Mesenchymal stem cell (in vitro differentiated cells and primary cell): ENCODE results near the gene VEGFC.

Source experiments
- DNase-seq: peaks from one replicate; pipeline ENCODE4 v3.0.0-alpha.2; 2013
- H2AFZ ChIP-seq: one replicate; pipeline ENCODE4 v1.6.1; 2013; ENCODE audit warnings: low read depth, mild to moderate bottlenecking, control low read depth, inconsistent platforms, low read length, moderate library complexity
- H2AK5ac ChIP-seq: 2 replicates; pipeline ENCODE4 v1.6.1; 2013; ENCODE audit warnings: low read length, moderate library complexity, mild to moderate bottlenecking, inconsistent platforms; ENCODE audit not compliant: severe bottlenecking
- H2BK120ac ChIP-seq: one replicate; pipeline ENCODE4 v1.6.1; 2013; ENCODE audit warnings: low read depth, mild to moderate bottlenecking, inconsistent platforms, low read length, moderate library complexity
- H2BK12ac ChIP-seq, 2 experiments: one replicate each; pipeline ENCODE4 v1.6.1; 2013; ENCODE audit warnings: inconsistent platforms in 2 of 2, low read length in 2 of 2, mild to moderate bottlenecking in 2 of 2, moderate library complexity in 2 of 2, control low read depth in 1 of 2
- H2BK15ac ChIP-seq: one replicate; pipeline ENCODE4 v1.6.1; 2013; ENCODE audit warnings: mild to moderate bottlenecking, low read depth, inconsistent platforms; ENCODE audit not compliant: poor library complexity, severe bottlenecking
- H2BK5ac ChIP-seq: 2 replicates; pipeline ENCODE4 v1.6.1; 2013; ENCODE audit warnings: low read depth, mild to moderate bottlenecking, low read length, control low read depth, inconsistent platforms; ENCODE audit not compliant: poor library complexity, severe bottlenecking
- H3K14ac ChIP-seq, 2 experiments: one replicate each; pipeline ENCODE4 v1.6.1; 2013; ENCODE audit warnings: inconsistent platforms in 2 of 2, low read length in 2 of 2, control low read depth in 1 of 2, mild to moderate bottlenecking in 1 of 2, moderate library complexity in 1 of 2
- H3K18ac ChIP-seq, 2 experiments: one replicate each; pipeline ENCODE4 v1.6.1; 2013; ENCODE audit warnings: inconsistent platforms in 2 of 2, low read length in 2 of 2, control low read depth in 1 of 2, low read depth in 1 of 2, mild to moderate bottlenecking in 1 of 2
- H3K23ac ChIP-seq, 2 experiments: one replicate each; pipeline ENCODE4 v1.6.1; 2013; ENCODE audit warnings: inconsistent platforms in 2 of 2, low read length in 2 of 2, mild to moderate bottlenecking in 2 of 2, moderate library complexity in 2 of 2, control low read depth in 1 of 2
- H3K27ac ChIP-seq: 2 replicates; pipeline ENCODE4 v1.5.1; 2013; ENCODE audit warnings: mild to moderate bottlenecking, moderate library complexity, low read length, control low read depth, inconsistent platforms; ENCODE audit not compliant: poor library complexity, severe bottlenecking
- H3K27me3 ChIP-seq, 2 experiments: 2 replicates each; pipeline versions ENCODE4 v1.6.1 to v1.7.0; 2013; ENCODE audit warnings: low read length in 2 of 2, mild to moderate bottlenecking in 2 of 2, moderate library complexity in 2 of 2, control low read depth in 1 of 2, inconsistent platforms in 1 of 2; ENCODE audit not compliant: control insufficient read depth in 1 of 2, insufficient read depth in 1 of 2
- H3K36me3 ChIP-seq, 2 experiments: 2 replicates each; pipeline versions ENCODE4 v1.6.1 to v1.7.0; 2013; ENCODE audit warnings: low read length in 2 of 2, control low read depth in 1 of 2, inconsistent platforms in 1 of 2, low read depth in 1 of 2, mild to moderate bottlenecking in 1 of 2; ENCODE audit not compliant: insufficient read depth in 2 of 2, control insufficient read depth in 1 of 2
- H3K4ac ChIP-seq, 2 experiments: one replicate each; pipeline ENCODE4 v1.6.1; 2013; ENCODE audit warnings: inconsistent platforms in 2 of 2, low read length in 2 of 2, mild to moderate bottlenecking in 2 of 2, moderate library complexity in 2 of 2, control low read depth in 1 of 2, low read depth in 1 of 2
- H3K4me1 ChIP-seq: 2 replicates; pipeline ENCODE4 v1.6.1; 2013; ENCODE audit warnings: low read depth, low read length, control low read depth; ENCODE audit not compliant: control insufficient read depth, insufficient read depth
- H3K4me2 ChIP-seq: 2 replicates; pipeline ENCODE4 v1.6.1; 2013; ENCODE audit warnings: low read length, mild to moderate bottlenecking, inconsistent platforms; ENCODE audit not compliant: poor library complexity, severe bottlenecking
- H3K4me3 ChIP-seq, 2 experiments: 2 replicates each; pipeline versions ENCODE4 v1.5.1 to v1.7.0; 2013; ENCODE audit warnings: low read length in 2 of 2, mild to moderate bottlenecking in 2 of 2, control low read depth in 1 of 2, low read depth in 1 of 2; ENCODE audit not compliant: insufficient read depth in 1 of 2
- H3K79me1 ChIP-seq: replicated peaks from 2 replicates; pipeline ENCODE4 v1.6.1; 2013; ENCODE audit warnings: mild to moderate bottlenecking, control low read depth, low read length, inconsistent platforms; ENCODE audit not compliant: poor library complexity, severe bottlenecking
- H3K9ac ChIP-seq: 2 replicates; pipeline ENCODE4 v1.7.0; 2013; ENCODE audit warnings: mild to moderate bottlenecking, low read length, moderate library complexity
- H3K9me3 ChIP-seq: 2 replicates; pipeline ENCODE4 v1.7.0; 2013; ENCODE audit warnings: mild to moderate bottlenecking, low read length; ENCODE audit not compliant: control insufficient read depth
- H4K8ac ChIP-seq: one replicate; pipeline ENCODE4 v1.6.1; 2013; ENCODE audit warnings: inconsistent platforms, mild to moderate bottlenecking, low read length, moderate library complexity
- H4K91ac ChIP-seq: one replicate; pipeline ENCODE4 v1.6.1; 2013; ENCODE audit warnings: mild to moderate bottlenecking, low read length, inconsistent platforms
- WGBS: methylation state at CpG from one replicate; pipeline ENCODE4 v1.1.7; 2013; ENCODE audit warnings: mixed read lengths; 5-methylcytosine and 5-hydroxymethylcytosine counted together

Gene VEGFC

DNA sequence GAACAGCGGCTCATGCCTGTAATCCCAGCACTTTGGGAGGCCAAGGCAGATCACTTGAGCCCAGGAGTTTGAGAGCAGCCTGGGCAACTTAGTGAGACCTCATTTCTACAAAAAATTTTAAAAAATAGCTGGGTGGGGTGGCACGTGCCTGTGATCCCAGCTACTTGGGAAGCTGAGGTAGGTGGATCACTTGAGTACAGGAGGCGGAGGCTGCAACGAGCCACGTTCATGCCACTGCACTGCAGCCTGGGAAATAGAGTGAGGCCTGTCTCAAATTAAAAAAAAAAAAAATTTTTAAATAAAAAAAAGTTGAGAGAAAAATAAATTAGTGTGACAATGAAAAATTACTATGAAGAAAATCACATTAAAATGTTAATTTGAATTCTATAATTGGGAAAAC, 10.5 kb downstream of the VEGFC start:
- Histone ChIP-seq H4K91ac (no peak overlapping the region), H2BK5ac (no peak overlapping the region), H3K9ac (peak overlapping the region; percentile 77), H4K8ac (no peak overlapping the region), H3K14ac (no peak overlapping the region), H3K79me1 (peaks cover 9% of the 10 kb centered on the region), H3K36me3 (no peaks in the 10 kb centered on the region), H3K18ac (no peak overlapping the region), H3K23ac (no peak overlapping the region), H2BK12ac (no peak overlapping the region), H3K27ac (no peak overlapping the region), H3K27me3 (no peaks in the 10 kb centered on the region), H3K4me1 (peaks cover 6% of the 10 kb centered on the region), H2BK120ac (peak overlapping the region; percentile 21), H3K4me3 (no peak overlapping the region), H3K4me2 (no peak overlapping the region), H3K9me3 (no peaks in the 10 kb centered on the region), H2BK15ac (no peak overlapping the region), H2AFZ (no peak overlapping the region), H3K4ac (no peak overlapping the region), H2AK5ac (no peak overlapping the region)
- DNase-seq, result no peak
- 97% methylated on average over 2 of the region's 5 CpGs for WGBS

DNA sequence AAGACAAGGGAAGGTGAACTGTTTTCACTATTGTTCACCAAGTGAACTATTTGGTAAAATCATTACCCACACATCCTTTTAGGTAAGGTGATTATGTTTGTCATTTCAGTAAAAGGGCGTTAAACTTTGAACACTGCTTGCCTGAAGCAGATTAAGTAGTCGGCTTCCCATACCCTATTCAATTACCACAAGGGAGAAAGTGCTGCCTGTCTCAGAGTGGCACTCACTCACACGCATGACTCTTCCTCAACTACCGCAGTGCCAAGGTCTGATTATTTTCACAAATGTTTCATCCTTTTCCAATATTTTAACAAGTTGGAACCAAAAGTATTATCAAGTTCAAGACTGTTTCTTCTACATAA, 11.0 kb downstream of the VEGFC start:
- H3K36me3 ChIP-seq, result no peaks in the 10 kb centered on the region
- peak overlapping the region in 1 of 2 experiments; percentile 22 for H3K4me3 ChIP-seq
- WGBS, result 83% methylated on average over 4 of the region's 4 CpGs
- no peak overlapping the region for H2BK5ac ChIP-seq
- H3K27ac ChIP-seq, result no peak overlapping the region
- H3K14ac ChIP-seq, result no peak overlapping the region
- H2AFZ ChIP-seq, result no peak overlapping the region
- H3K4me2 ChIP-seq, result no peak overlapping the region
- H3K9me3 ChIP-seq, result no peaks in the 10 kb centered on the region
- no peak overlapping the region for H3K23ac ChIP-seq
- no peak overlapping the region for H4K91ac ChIP-seq
- peak overlapping the region; percentile 77 for H3K9ac ChIP-seq
- H2AK5ac ChIP-seq, result no peak overlapping the region
- H3K27me3 ChIP-seq, result no peaks in the 10 kb centered on the region
- peaks cover 8% of the 10 kb centered on the region for H3K79me1 ChIP-seq
- H3K4ac ChIP-seq, result no peak overlapping the region
- no peak overlapping the region for H2BK120ac ChIP-seq
- peak overlapping the region in 1 of 2 experiments; percentile 34 for H3K18ac ChIP-seq
- H2BK12ac ChIP-seq, result peak overlapping the region in 1 of 2 experiments; percentile 71
- H2BK15ac ChIP-seq, result no peak overlapping the region
- H3K4me1 ChIP-seq, result peaks cover 6% of the 10 kb centered on the region
- no peak overlapping the region for H4K8ac ChIP-seq
- DNase-seq, result no peak

DNA sequence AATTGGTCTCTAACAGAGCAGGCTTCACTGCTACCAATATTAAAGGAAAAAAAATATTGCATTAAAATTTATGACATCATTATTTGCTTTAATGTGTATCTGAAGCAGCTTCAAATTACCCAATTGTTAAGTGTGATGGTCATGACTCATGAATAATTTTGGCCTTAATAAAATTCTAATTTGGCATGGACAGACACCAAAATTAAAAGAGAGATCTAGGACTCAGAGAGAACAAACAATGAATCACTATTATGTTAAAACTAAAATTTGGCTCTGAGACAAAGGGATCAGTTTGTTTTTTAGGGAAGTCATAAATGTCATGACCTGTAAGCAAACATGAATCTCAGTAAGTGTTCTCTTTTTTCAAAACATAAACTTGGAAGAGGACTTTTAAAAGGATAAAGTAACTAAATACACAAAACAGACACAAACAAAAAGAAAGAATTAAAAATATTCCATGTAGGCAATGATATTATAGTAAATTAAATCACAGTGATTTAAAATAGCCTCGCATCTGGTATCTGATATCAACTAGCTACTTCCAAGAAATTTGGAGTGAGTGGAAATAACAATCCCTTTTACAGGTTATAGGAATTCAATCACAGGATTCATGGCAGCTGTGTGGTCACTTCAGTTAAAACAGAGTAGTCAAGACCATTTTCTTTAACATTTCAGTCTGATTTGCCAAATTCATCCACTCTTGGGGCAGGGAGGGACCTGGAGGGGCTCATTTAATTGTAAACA, 11.6 kb downstream of the VEGFC start:
- Histone ChIP-seq H4K91ac (no peak overlapping the region), H2BK5ac (no peak overlapping the region), H3K18ac (no peak overlapping the region), H3K4me3 (peak overlapping the region in 1 of 2 experiments; percentile 22), H3K4ac (no peak overlapping the region), H3K14ac (no peak overlapping the region), H3K27ac (no peak overlapping the region), H3K36me3 (no peaks in the 10 kb centered on the region), H3K4me1 (peaks cover 6% of the 10 kb centered on the region), H3K27me3 (no peaks in the 10 kb centered on the region), H3K23ac (no peak overlapping the region), H2AFZ (no peak overlapping the region), H2BK12ac (no peak overlapping the region), H3K4me2 (no peak overlapping the region), H3K9me3 (no peaks in the 10 kb centered on the region), H2BK15ac (no peak overlapping the region), H2BK120ac (no peak overlapping the region), H4K8ac (no peak overlapping the region), H3K9ac (peak overlapping the region; percentile 77), H3K79me1 (peaks cover 6% of the 10 kb centered on the region), H2AK5ac (no peak overlapping the region)
- DNase-seq, result no peak
- no CpG with 5 or more reads among the region's 1 CpG for WGBS

DNA sequence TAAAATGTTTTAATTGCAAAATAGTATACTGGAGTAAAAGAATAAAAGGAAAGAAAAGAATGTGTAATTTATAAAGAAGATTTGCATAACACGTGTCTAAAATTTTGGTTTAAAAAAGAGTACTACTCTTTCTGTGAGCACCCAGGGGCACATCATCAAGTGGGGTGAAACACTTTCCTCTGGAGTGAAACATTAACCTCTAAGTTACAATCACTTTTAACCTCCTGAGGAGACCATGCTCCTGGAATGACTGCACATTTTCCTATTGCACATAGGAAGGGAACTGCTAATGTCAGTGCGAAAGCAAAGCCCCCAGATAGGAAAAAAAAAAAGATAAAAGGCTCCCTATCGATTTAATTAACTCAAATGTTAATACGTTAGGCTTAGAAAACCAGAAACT, 13.3 kb downstream of the VEGFC start:
- H4K8ac ChIP-seq, result no peak overlapping the region
- 96% methylated on average over 4 of the region's 4 CpGs for WGBS
- peak overlapping the region; percentile 71 for H3K9ac ChIP-seq
- H3K27ac ChIP-seq, result peak overlapping the region; percentile 10
- no peak overlapping the region for H3K4ac ChIP-seq
- H2BK12ac ChIP-seq, result no peak overlapping the region
- H2BK5ac ChIP-seq, result peak overlapping the region; percentile 79
- no peaks in the 10 kb centered on the region for H3K27me3 ChIP-seq
- H4K91ac ChIP-seq, result no peak overlapping the region
- H3K4me1 ChIP-seq, result peaks cover 6% of the 10 kb centered on the region
- H3K18ac ChIP-seq, result no peak overlapping the region
- H3K4me2 ChIP-seq, result no peak overlapping the region
- peaks cover 2% of the 10 kb centered on the region for H3K79me1 ChIP-seq
- no peak overlapping the region for H3K4me3 ChIP-seq
- no peak overlapping the region for H2BK120ac ChIP-seq
- DNase-seq, result no peak
- H3K23ac ChIP-seq, result no peak overlapping the region
- no peak overlapping the region for H2AK5ac ChIP-seq
- no peak overlapping the region for H2AFZ ChIP-seq
- H3K36me3 ChIP-seq, result no peaks in the 10 kb centered on the region
- no peaks in the 10 kb centered on the region for H3K9me3 ChIP-seq
- H3K14ac ChIP-seq, result no peak overlapping the region
- no peak overlapping the region for H2BK15ac ChIP-seq
